K562 (cell line): ENCODE data around the gene LRRC4C.

Experiments used
- EP300 ChIP-seq: IDR thresholded peaks from 2 replicates; pipeline ENCODE4 v1.6.1; 2012; ENCODE audit warnings: low read length, improper control_type of control experiment
- EZH2 ChIP-seq: IDR thresholded peaks from 2 replicates; pipeline ENCODE4 v1.6.1; 2012; ENCODE audit warnings: low read depth, mild to moderate bottlenecking, inconsistent platforms, low read length, borderline replicate concordance
- NRF1 ChIP-seq, 2 experiments: fragments of 450-650 bp; IDR thresholded peaks in 1 of 2; conservative IDR thresholded peaks in 1 of 2; 2 replicates each; pipeline ENCODE4 v1.6.1; 2014; ENCODE audit warnings: mild to moderate bottlenecking in 2 of 2
- RFX5 ChIP-seq: IDR thresholded peaks from 2 replicates; pipeline ENCODE4 v1.6.1; 2011; ENCODE audit warnings: low read depth, mild to moderate bottlenecking, improper control_type of control experiment, low read length
- ZNF589 ChIP-seq: fragments of 200-800 bp; sonication (Bioruptor generic); IDR thresholded peaks from 2 replicates; pipeline ENCODE4 v1.6.1; 2016; ENCODE audit warnings: low read depth, missing genetic modification characterization, missing compliant biosample characterization
- TF ChIP-seq, protein P1 (sequence below): fragments of 150-350 bp; conservative IDR thresholded peaks from 2 replicates; pipeline ENCODE4 v1.6.1; 2014; ENCODE audit warnings: low read length
- TF ChIP-seq, protein P2 (sequence below), 2 experiments: fragments of 450-650 bp; formaldehyde crosslinking in 1 of 2; IDR thresholded peaks; 2 replicates each; pipeline versions ENCODE4 v1.4.0 to v1.6.1; 2014 to 2020; ENCODE audit warnings: mild to moderate bottlenecking in 2 of 2, borderline replicate concordance in 1 of 2, low read depth in 1 of 2

DNA sequence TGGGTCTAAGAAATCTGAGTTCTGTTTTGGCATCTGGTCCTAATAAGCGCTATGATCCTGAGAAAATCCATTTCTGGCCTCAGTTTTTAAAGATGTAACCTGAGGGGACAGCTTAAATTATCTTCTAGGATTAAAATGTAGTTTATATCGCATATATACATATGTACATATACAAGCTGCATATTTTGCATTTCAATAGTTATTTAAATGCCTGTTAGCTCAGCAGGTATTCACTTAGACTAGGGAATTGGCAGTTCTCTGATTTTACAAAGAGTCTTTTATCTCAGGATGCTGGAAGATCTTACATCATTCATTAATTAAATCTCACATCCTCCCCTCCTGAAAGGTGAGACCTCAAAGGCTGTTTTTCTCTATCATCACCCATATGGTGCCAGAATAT lies 1232.8 kb downstream of the LRRC4C start:
- TF ChIP-seq NRF1 (conservative IDR thresholded peaks at IDR 0.05 in 1 of 2, IDR thresholded peaks at IDR 0.05 in 1 of 2) (no peak), EZH2 (no peak), ZNF589 (no peak), EP300 (no peak), RFX5 (no peak)
- TF ChIP-seq, protein P1, sequence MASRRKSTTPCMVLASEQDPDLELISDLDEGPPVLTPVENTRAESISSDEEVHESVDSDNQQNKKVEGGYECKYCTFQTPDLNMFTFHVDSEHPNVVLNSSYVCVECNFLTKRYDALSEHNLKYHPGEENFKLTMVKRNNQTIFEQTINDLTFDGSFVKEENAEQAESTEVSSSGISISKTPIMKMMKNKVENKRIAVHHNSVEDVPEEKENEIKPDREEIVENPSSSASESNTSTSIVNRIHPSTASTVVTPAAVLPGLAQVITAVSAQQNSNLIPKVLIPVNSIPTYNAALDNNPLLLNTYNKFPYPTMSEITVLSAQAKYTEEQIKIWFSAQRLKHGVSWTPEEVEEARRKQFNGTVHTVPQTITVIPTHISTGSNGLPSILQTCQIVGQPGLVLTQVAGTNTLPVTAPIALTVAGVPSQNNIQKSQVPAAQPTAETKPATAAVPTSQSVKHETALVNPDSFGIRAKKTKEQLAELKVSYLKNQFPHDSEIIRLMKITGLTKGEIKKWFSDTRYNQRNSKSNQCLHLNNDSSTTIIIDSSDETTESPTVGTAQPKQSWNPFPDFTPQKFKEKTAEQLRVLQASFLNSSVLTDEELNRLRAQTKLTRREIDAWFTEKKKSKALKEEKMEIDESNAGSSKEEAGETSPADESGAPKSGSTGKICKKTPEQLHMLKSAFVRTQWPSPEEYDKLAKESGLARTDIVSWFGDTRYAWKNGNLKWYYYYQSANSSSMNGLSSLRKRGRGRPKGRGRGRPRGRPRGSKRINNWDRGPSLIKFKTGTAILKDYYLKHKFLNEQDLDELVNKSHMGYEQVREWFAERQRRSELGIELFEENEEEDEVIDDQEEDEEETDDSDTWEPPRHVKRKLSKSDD = no peak
- TF ChIP-seq, protein P2, sequence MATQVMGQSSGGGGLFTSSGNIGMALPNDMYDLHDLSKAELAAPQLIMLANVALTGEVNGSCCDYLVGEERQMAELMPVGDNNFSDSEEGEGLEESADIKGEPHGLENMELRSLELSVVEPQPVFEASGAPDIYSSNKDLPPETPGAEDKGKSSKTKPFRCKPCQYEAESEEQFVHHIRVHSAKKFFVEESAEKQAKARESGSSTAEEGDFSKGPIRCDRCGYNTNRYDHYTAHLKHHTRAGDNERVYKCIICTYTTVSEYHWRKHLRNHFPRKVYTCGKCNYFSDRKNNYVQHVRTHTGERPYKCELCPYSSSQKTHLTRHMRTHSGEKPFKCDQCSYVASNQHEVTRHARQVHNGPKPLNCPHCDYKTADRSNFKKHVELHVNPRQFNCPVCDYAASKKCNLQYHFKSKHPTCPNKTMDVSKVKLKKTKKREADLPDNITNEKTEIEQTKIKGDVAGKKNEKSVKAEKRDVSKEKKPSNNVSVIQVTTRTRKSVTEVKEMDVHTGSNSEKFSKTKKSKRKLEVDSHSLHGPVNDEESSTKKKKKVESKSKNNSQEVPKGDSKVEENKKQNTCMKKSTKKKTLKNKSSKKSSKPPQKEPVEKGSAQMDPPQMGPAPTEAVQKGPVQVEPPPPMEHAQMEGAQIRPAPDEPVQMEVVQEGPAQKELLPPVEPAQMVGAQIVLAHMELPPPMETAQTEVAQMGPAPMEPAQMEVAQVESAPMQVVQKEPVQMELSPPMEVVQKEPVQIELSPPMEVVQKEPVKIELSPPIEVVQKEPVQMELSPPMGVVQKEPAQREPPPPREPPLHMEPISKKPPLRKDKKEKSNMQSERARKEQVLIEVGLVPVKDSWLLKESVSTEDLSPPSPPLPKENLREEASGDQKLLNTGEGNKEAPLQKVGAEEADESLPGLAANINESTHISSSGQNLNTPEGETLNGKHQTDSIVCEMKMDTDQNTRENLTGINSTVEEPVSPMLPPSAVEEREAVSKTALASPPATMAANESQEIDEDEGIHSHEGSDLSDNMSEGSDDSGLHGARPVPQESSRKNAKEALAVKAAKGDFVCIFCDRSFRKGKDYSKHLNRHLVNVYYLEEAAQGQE (IDR thresholded peaks at IDR 0.05; ENCODE audit: borderline replicate concordance) = no peak
- TF ChIP-seq, protein P2 (CRISPR knock-in tag; IDR thresholded peaks at IDR 0.05; ENCODE audit: low read depth) = no peak
